Measurements from ENCODE around the gene DLST.

The DLST gene

GRCh38 chr14:74860899-74861733 lies 20.6 kb upstream of the DLST start:
- peak; percentile 80 for DNase-seq

GRCh38 chr14:74861734-74862090 lies 20.0 kb upstream of the DLST start:
- DNase-seq = no peak

GRCh38 chr14:74863274-74863673 lies 18.4 kb upstream of the DLST start:
- peak; percentile 1 for DNase-seq

- no peak for DNase-seq
Measured at GRCh38 chr14:74864198-74864597, 17.5 kb upstream of the DLST start.

- DNase-seq = no peak
Measured at GRCh38 chr14:74865156-74865555, 16.6 kb upstream of the DLST start.

- DNase-seq = no peak
Measured at GRCh38 chr14:74866708-74867389, 14.9 kb upstream of the DLST start.

- DNase-seq = peak; percentile 18
Measured at GRCh38 chr14:74867673-74868072, 14.0 kb upstream of the DLST start.

- no peak for DNase-seq
Measured at GRCh38 chr14:74868739-74869138, 13.0 kb upstream of the DLST start.

GRCh38 chr14:74871819-74872218 lies 9.9 kb upstream of the DLST start:
- DNase-seq = no peak

- DNase-seq = no peak
Measured at GRCh38 chr14:74875204-74875603, 6.5 kb upstream of the DLST start.

- DNase-seq = peak; percentile 6
Measured at GRCh38 chr14:74875941-74876913, 5.5 kb upstream of the DLST start, which contains the start of gene PROX2. Gene PROX2, minus strand, starts transcription at chr14:74876145. Its CDS starts 12,311 bp downstream, at chr14:74863834.

- no peak for DNase-seq
Measured at GRCh38 chr14:74879427-74880182, 2.1 kb upstream of the DLST start.

GRCh38 chr14:74882103-74882920 lies 596 bp downstream of the DLST start:
- peak; percentile 42 for DNase-seq

GRCh38 chr14:74886001-74886400 lies 4.3 kb downstream of the DLST start:
- DNase-seq = no peak

- DNase-seq = no peak
Measured at GRCh38 chr14:74888164-74889158, 6.7 kb downstream of the DLST start.

GRCh38 chr14:74890262-74890661 lies 8.5 kb downstream of the DLST start:
- no peak for DNase-seq

- DNase-seq = no peak
Measured at GRCh38 chr14:74891870-74892269, 10.2 kb downstream of the DLST start.

GRCh38 chr14:74892745-74893144 lies 11.0 kb downstream of the DLST start:
- no peak for DNase-seq

GRCh38 chr14:74893614-74894091 lies 11.9 kb downstream of the DLST start:
- DNase-seq = no peak

GRCh38 chr14:74896400-74896799 lies 14.7 kb downstream of the DLST start:
- no peak for DNase-seq
